ENCODE data around the gene RNU1-1.
"Not testable (repeated sequence)": the region's sequence is repeated elsewhere in the genome, so short reads cannot be mapped to it uniquely, and the experiment has no call there.

- TF ChIP-seq, protein P1, sequence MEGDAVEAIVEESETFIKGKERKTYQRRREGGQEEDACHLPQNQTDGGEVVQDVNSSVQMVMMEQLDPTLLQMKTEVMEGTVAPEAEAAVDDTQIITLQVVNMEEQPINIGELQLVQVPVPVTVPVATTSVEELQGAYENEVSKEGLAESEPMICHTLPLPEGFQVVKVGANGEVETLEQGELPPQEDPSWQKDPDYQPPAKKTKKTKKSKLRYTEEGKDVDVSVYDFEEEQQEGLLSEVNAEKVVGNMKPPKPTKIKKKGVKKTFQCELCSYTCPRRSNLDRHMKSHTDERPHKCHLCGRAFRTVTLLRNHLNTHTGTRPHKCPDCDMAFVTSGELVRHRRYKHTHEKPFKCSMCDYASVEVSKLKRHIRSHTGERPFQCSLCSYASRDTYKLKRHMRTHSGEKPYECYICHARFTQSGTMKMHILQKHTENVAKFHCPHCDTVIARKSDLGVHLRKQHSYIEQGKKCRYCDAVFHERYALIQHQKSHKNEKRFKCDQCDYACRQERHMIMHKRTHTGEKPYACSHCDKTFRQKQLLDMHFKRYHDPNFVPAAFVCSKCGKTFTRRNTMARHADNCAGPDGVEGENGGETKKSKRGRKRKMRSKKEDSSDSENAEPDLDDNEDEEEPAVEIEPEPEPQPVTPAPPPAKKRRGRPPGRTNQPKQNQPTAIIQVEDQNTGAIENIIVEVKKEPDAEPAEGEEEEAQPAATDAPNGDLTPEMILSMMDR (IDR thresholded peaks at IDR 0.05): not testable (repeated sequence)
- TF ChIP-seq ATF6 (CRISPR knock-in tag; IDR thresholded peaks at IDR 0.05); SP1 (CRISPR knock-in tag; conservative IDR thresholded peaks at IDR 0.05); ZNF281 (CRISPR knock-in tag; IDR thresholded peaks at IDR 0.05); CREM (CRISPR knock-in tag; IDR thresholded peaks at IDR 0.05); GABPB1 (CRISPR knock-in tag; IDR thresholded peaks at IDR 0.05); ATF2 (CRISPR knock-in tag; IDR thresholded peaks at IDR 0.05; ENCODE audit: borderline replicate concordance, low read depth); E2F5 (CRISPR knock-in tag; IDR thresholded peaks at IDR 0.05): not testable (repeated sequence)
- TF ChIP-seq, protein P2, sequence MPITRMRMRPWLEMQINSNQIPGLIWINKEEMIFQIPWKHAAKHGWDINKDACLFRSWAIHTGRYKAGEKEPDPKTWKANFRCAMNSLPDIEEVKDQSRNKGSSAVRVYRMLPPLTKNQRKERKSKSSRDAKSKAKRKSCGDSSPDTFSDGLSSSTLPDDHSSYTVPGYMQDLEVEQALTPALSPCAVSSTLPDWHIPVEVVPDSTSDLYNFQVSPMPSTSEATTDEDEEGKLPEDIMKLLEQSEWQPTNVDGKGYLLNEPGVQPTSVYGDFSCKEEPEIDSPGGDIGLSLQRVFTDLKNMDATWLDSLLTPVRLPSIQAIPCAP (CRISPR knock-in tag; IDR thresholded peaks at IDR 0.05): not testable (repeated sequence)
- TF ChIP-seq, protein P3, sequence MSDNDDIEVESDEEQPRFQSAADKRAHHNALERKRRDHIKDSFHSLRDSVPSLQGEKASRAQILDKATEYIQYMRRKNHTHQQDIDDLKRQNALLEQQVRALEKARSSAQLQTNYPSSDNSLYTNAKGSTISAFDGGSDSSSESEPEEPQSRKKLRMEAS (CRISPR knock-in tag; IDR thresholded peaks at IDR 0.05): not testable (repeated sequence)
Measured at GRCh38 chr1:16525769-16526168, 11.7 kb upstream of the RNU1-1 start.

All from WTC11 (cell line).